GM21723 (cell line): ENCODE data around the gene RITA1.
A peak's percentile ranks its signal among the peaks of the same experiment; 100 is the strongest.

Experiments used
- ATAC-seq: cut with Tn5 transposase; IDR thresholded peaks from one replicate; pipeline ENCODE4 v1.9.1; 2021; ENCODE audit warnings: mild to moderate bottlenecking, moderate library complexity; ENCODE audit not compliant: unreplicated experiment

Gene RITA1

GRCh38 chr12:113152835-113153814, 32.4 kb upstream of the RITA1 start:
- ATAC-seq, result peak; percentile 76

GRCh38 chr12:113154351-113154973, 31.1 kb upstream of the RITA1 start:
- no peak for ATAC-seq

- ATAC-seq, result no peak
Observed at GRCh38 chr12:113155060-113155459, 30.5 kb upstream of the RITA1 start.

DNA sequence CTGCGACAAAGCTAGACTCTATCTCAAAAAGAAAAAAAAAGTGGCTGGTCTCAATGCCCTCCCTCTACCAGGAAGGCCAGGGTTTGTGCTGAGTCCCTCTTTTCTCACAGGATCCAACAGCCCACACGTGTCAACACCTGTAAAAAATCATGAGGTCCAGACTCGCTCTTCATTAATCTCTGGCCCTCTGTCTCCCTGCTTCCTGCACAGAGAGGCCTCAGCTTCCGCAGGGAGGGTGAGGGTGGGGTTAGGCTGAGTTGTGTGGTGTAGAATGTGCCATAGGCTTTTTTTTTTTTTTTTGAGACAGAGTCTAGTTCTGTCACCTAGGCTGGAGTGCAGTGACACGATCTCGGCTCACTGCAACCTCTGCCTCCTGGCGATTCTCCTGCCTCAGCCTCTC, 29.9 kb upstream of the RITA1 start:
- ATAC-seq, result no peak

DNA sequence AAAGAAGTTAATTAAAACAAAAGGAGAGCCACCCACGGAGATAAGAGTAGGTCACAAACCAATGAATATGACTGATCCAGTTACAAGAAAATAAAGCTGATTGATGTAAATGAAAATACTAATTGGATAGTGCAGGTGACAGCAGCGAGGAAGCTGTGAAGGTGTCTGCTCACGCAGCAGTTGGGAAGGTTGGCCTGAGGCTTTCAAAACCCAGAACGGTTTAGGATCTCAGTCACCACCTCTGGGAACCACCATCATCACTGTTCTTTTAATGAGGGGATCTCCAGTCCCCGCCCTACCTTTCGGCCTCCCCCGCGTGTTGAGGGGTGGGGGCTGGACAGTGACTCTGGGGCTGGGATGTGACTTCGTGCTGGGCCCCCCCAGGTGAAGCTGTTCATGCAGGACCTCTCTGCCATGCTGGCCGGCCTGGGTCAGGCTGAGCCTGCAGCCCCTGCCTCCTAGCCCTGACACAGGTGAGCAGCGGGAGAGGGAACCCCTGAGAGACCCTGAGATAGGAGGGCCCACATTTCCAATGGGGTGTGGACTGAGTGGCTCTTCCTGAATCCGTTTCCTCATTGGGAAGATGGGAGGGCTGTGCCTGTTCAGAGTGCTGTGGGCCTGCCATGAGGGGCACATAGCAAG, 28.2 kb upstream of the RITA1 start:
- ATAC-seq, result no peak

GRCh38 chr12:113158439-113159203, 26.9 kb upstream of the RITA1 start:
- ATAC-seq, result no peak

- no peak for ATAC-seq
Observed at GRCh38 chr12:113159937-113160336, 25.6 kb upstream of the RITA1 start.

- no peak for ATAC-seq
Observed at GRCh38 chr12:113161415-113162016, 24.0 kb upstream of the RITA1 start.

GRCh38 chr12:113162102-113163029, 23.2 kb upstream of the RITA1 start:
- no peak for ATAC-seq

DNA sequence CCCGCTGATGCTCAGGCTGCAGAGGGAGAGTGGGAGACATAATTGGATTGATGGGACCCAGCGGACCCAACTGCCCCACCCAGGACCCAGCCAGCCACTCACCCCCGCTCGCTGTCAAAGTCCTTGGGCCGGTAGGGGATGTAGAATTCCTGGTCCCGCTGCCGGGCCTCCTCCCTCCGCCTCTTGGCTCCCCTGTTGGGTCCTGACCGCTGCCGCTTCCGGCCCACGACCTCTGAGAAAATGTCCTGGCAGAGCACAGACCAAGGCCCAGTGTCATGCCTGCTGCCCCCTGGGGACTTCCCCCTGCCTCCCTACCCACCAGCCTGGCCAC, 22.5 kb upstream of the RITA1 start:
- no peak for ATAC-seq

- ATAC-seq, result no peak
Observed at GRCh38 chr12:113164014-113164413, 21.5 kb upstream of the RITA1 start.

DNA sequence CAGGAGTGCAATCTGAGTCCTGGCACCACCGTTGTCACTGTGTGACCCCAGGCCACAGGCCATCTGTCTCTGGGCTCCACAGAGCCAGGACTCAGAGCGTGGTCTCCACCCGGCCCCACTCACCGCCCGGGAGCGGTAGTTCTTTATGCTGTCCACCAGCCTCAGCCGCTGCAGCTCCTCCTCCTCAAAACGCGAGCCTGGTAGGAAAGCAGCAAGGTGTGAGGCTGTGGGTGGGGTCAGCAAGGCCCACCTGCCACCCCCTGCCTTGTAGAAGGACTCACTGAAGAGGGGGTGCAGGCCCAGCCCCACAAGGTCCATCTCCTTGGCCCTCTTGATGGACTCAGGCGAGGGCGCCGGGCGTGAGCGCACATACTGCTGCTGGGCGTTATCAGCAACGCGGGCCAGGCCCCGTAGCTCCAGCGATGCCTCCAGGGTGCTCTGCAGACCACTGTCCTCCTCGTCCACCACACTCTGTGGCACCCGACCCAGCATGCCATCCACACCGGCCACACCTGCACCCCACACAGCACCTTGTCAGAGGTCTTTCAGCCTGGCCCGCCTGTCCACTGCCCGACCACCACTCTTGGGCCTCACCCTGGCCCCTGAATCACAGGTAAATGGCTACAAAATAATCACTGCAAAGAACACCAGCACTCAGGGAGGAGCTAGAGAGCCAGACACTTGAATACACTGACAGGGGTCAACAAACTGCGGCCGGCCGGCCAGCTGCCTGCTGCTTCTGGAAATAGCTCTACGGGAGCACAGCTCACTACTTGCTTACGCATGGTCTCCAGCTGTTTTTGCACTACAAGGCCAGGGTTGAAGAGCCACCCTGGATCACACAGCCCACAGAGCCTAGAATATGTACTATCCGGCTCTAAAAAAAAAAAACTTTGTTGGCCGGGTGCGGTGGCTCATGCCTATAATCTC, 19.7 kb upstream of the RITA1 start:
- ATAC-seq, result no peak

GRCh38 chr12:113167868-113168267, 17.7 kb upstream of the RITA1 start:
- ATAC-seq, result no peak

GRCh38 chr12:113169697-113170096, 15.8 kb upstream of the RITA1 start:
- ATAC-seq, result no peak

DNA sequence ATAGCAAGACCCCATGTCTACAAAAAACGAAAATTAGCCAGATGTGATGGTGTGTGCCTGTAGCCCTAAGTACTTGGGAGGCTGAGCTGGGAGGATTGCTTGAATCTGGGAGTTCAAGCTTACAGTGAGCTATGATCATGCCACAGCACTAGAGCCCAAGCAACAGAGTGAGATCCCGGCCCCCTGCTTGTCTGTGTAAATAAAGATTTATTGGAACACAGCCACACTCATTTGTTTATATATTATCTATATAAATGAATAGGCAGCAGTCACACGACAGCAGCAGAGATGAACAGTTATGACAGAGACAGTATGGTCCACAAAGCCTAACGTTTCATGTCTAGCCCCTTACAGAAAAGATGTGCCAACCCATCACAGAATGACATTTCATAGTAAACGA, 15.1 kb upstream of the RITA1 start:
- ATAC-seq, result no peak

DNA sequence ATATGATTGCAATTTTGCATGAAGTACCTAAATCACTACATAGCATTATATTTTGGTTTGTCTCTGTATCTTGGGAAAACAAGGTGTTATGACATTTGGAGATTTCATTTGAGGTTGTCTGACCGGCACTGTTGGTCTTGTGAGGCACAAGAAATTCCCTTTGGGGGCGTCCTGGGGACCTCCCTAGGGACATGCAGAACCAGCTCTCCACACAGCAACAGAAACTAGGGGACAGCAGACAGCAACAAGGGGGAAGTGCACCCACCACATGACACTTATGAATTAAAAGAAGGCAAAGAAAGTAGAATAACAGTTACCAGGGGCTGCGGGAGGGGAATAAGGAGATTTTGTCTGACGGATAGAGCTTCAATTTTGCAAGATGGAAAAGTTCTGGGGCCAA, 14.6 kb upstream of the RITA1 start:
- ATAC-seq, result no peak

DNA sequence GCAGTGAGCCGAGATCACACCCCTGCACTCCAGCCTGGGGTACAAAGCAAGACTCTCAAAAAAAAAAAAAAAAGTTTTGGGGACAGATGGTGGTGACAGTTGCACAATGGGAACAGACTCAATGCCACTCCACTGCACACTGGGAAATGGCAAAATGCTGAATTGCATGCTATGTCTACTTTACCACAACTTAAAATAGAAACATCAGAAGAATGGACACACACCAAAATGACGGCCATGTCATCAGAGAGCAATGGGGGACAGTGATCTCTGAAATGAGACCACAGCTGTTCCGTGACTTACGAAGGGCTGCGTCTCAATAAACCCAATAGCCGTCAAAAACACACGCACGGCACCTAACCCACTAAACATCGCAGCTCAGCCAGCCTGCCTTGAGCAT, 14.0 kb upstream of the RITA1 start:
- ATAC-seq, result no peak

- ATAC-seq, result no peak
Observed at GRCh38 chr12:113172185-113172584, 13.3 kb upstream of the RITA1 start.
